HCT116 (cell line): ENCODE data around the gene HMG20A. TPM values are rescaled to one million over a fixed set of nuclear protein-coding genes. Genes with fewer than 3 reads are reported as not detected.

Source experiments
- ATAC-seq: fragments of 200-7000 bp; cut with Tn5 transposase; 2 replicates; pipeline ENCODE4 v1.9.1; 2020; ENCODE audit warnings: mild to moderate bottlenecking, moderate library complexity
- BruUV-seq: library from RNA; stranded (reverse); fragments of 400-500 nt; replicated peaks from 2 replicates; lab custom pipeline; 2021; lab: Mats Ljungman, UMichigan
- CTCF ChIA-PET: fragments of 300-600 bp; sonication (Branson Sonifier 250); formaldehyde crosslinking; loops from one replicate; lab custom pipeline; 2021; ENCODE audit warnings: antibody characterized with exemption; lab: Charles Lee
- POLR2A ChIA-PET: fragments of 300-600, 350-600 bp; sonication (Branson Sonifier 250); formaldehyde crosslinking; loops from one replicate; lab custom pipeline; 2021; ENCODE audit warnings: antibody characterized with exemption; lab: Charles Lee
- RAD21 ChIA-PET, 2 experiments: fragments of 300-600 bp; sonication (Branson Sonifier 250); formaldehyde crosslinking; loops; one replicate each; lab custom pipeline; 2023; ENCODE audit warnings: low total read pairs in 2 of 2; ENCODE audit not compliant: uncharacterized antibody in 2 of 2, unreplicated experiment in 2 of 2, low non-redundant PET in 1 of 2; lab: Charles Lee
- DNase-seq: peaks from one replicate; pipeline ENCODE4 v3.0.0-alpha.2; 2010; ENCODE audit warnings: low read depth, low spot score
- H2AFZ ChIP-seq: fragments of 200-600 bp; shearing (Covaris generic), sonication (generic); 2 replicates; pipeline ENCODE4 v1.6.1; 2017; ENCODE audit warnings: low read depth, mixed run types, mixed read lengths, antibody characterized with exemption, low read length; ENCODE audit not compliant: poor library complexity, severe bottlenecking
- H3K27ac ChIP-seq: 2 replicates; pipeline ENCODE4 v1.5.1; 2012; ENCODE audit warnings: low read depth, low read length
- H3K27me3 ChIP-seq: fragments of 200-600 bp; sonication (generic); 2 replicates; pipeline ENCODE4 v1.6.1; 2016; ENCODE audit warnings: mixed run types, low read length, mixed read lengths; ENCODE audit not compliant: insufficient read depth
- H3K36me3 ChIP-seq, 2 experiments: fragments of 200-500 bp in 1 of 2; fragments of 200-600 bp in 1 of 2; sonication (Bioruptor generic) in 1 of 2; sonication (generic) in 1 of 2; 2 replicates each; pipeline versions ENCODE4 v1.5.1 to v1.6.1; 2014 to 2016; ENCODE audit warnings: low read length in 2 of 2, inconsistent platforms in 1 of 2, mixed read lengths in 1 of 2, mixed run types in 1 of 2; ENCODE audit not compliant: insufficient read depth in 2 of 2, control insufficient read depth in 1 of 2
- H3K4me1 ChIP-seq, 2 experiments: fragments of 200-600 bp in 1 of 2; sonication (generic) in 1 of 2; 2 replicates each; pipeline versions ENCODE4 v1.5.1 to v1.6.1; 2012 to 2017; ENCODE audit warnings: low read length in 2 of 2, inconsistent platforms in 1 of 2, mild to moderate bottlenecking in 1 of 2, mixed read lengths in 1 of 2, mixed run types in 1 of 2, moderate library complexity in 1 of 2; ENCODE audit not compliant: insufficient read depth in 2 of 2, control insufficient read depth in 1 of 2
- H3K4me2 ChIP-seq: fragments of 200-600 bp; sonication (generic); 2 replicates; pipeline ENCODE4 v1.6.1; 2017; ENCODE audit warnings: mixed run types, low read length, mixed read lengths
- H3K4me3 ChIP-seq, 2 experiments: fragments of 200-600 bp in 1 of 2; sonication (generic) in 1 of 2; replicated peaks in 1 of 2; 2 replicates each; pipeline ENCODE4 v1.5.1; 2011 to 2016; ENCODE audit warnings: low read length in 2 of 2, control low read depth in 1 of 2, low read depth in 1 of 2, mild to moderate bottlenecking in 1 of 2, mixed read lengths in 1 of 2, mixed run types in 1 of 2
- H3K79me2 ChIP-seq: fragments of 200-600 bp; sonication (generic); 2 replicates; pipeline ENCODE4 v1.6.1; 2017; ENCODE audit warnings: mild to moderate bottlenecking, mixed run types, low read length, moderate library complexity, mixed read lengths; ENCODE audit not compliant: insufficient read depth
- H3K9ac ChIP-seq: fragments of 200-600 bp; sonication (generic); 2 replicates; pipeline ENCODE4 v1.6.1; 2016; ENCODE audit warnings: low read length, mixed read lengths
- H3K9me2 ChIP-seq: fragments of 200-600 bp; sonication (generic), shearing (Covaris generic); 2 replicates; pipeline ENCODE4 v1.6.1; 2017; ENCODE audit warnings: mixed run types, mild to moderate bottlenecking, moderate library complexity; ENCODE audit not compliant: insufficient read depth
- H3K9me3 ChIP-seq, 2 experiments: fragments of 200-500 bp in 1 of 2; fragments of 200-600 bp in 1 of 2; sonication (Bioruptor generic) in 1 of 2; sonication (generic) in 1 of 2; 2 replicates each; pipeline ENCODE4 v1.6.1; 2014 to 2017; ENCODE audit warnings: low read length in 2 of 2, mixed read lengths in 2 of 2, inconsistent platforms in 1 of 2, low read depth in 1 of 2, mild to moderate bottlenecking in 1 of 2, mixed run types in 1 of 2, moderate library complexity in 1 of 2; ENCODE audit not compliant: control insufficient read depth in 1 of 2, insufficient read depth in 1 of 2
- H4K20me1 ChIP-seq: fragments of 200-600 bp; sonication (generic), shearing (Covaris generic); 2 replicates; pipeline ENCODE4 v1.6.1; 2017; ENCODE audit warnings: mixed run types, mild to moderate bottlenecking, moderate library complexity; ENCODE audit not compliant: insufficient read depth
- ATF3 ChIP-seq: IDR thresholded peaks from 2 replicates; pipeline ENCODE4 v1.6.1; 2012
- CBX3 ChIP-seq: IDR thresholded peaks from 2 replicates; pipeline ENCODE4 v1.6.1; 2012; ENCODE audit warnings: low read depth
- CTCF ChIP-seq, 3 experiments: fragments of 200-600 bp in 1 of 3; sonication (generic) in 1 of 3; IDR thresholded peaks in 2 of 3; conservative IDR thresholded peaks in 1 of 3; 2 replicates each; pipeline ENCODE4 v1.5.1; 2012 to 2017; ENCODE audit warnings: low read depth in 2 of 3, low read length in 2 of 3, antibody characterized with exemption in 1 of 3, borderline replicate concordance in 1 of 3, control low read depth in 1 of 3, mild to moderate bottlenecking in 1 of 3, mixed read lengths in 1 of 3, mixed run types in 1 of 3, moderate library complexity in 1 of 3; ENCODE audit not compliant: insufficient read depth in 1 of 3
- EGR1 ChIP-seq: IDR thresholded peaks from 2 replicates; pipeline ENCODE4 v1.6.1; 2012; ENCODE audit warnings: low read depth
- ELF1 ChIP-seq: IDR thresholded peaks from 2 replicates; pipeline ENCODE4 v1.6.1; 2012; ENCODE audit warnings: low read depth, borderline replicate concordance
- EZH2 ChIP-seq: fragments of 200-600 bp; sonication (generic); IDR thresholded peaks from 2 replicates; pipeline ENCODE4 v1.6.1; 2017; ENCODE audit warnings: antibody characterized with exemption, mixed run types
- EZH2phosphoT487 ChIP-seq: fragments of 200-600 bp; IDR thresholded peaks from 2 replicates; pipeline ENCODE4 v1.6.1; 2018; ENCODE audit warnings: antibody characterized with exemption, borderline replicate concordance
- FOSL1 ChIP-seq: IDR thresholded peaks from 2 replicates; pipeline ENCODE4 v1.6.1; 2012; ENCODE audit warnings: low read depth
- JUND ChIP-seq: IDR thresholded peaks from 2 replicates; pipeline ENCODE4 v1.6.1; 2012
- POLR2AphosphoS5 ChIP-seq: IDR thresholded peaks from 2 replicates; pipeline ENCODE4 v1.6.1; 2011; ENCODE audit warnings: mild to moderate bottlenecking, low read depth, low read length, moderate library complexity
- RAD21 ChIP-seq: IDR thresholded peaks from 2 replicates; pipeline ENCODE4 v1.6.1; 2012; ENCODE audit warnings: low read depth, mild to moderate bottlenecking
- REST ChIP-seq: IDR thresholded peaks from 2 replicates; pipeline ENCODE4 v1.6.1; 2012; ENCODE audit warnings: low read depth
- SIN3A ChIP-seq: IDR thresholded peaks from 2 replicates; pipeline ENCODE4 v1.6.1; 2012; ENCODE audit warnings: low read depth
- SP1 ChIP-seq: IDR thresholded peaks from 2 replicates; pipeline ENCODE4 v1.6.1; 2012; ENCODE audit warnings: low read depth
- YY1 ChIP-seq: IDR thresholded peaks from 2 replicates; pipeline ENCODE4 v1.6.1; 2011; ENCODE audit warnings: low read length, low read depth, moderate library complexity, mild to moderate bottlenecking; ENCODE audit not compliant: insufficient replicate concordance; ENCODE audit errors: extremely low read depth
- ZNF274 ChIP-seq: fragments of 200-500 bp; sonication (Bioruptor generic); IDR thresholded peaks from 2 replicates; pipeline ENCODE4 v1.6.1; 2014; ENCODE audit warnings: mild to moderate bottlenecking, low read depth, low read length, inconsistent platforms
- intact Hi-C: fragments of 100-400 bp; cut with micrococcal nuclease; formaldehyde crosslinking; loops from 2 replicates; pipeline ENCODE4 v1.10.0; 2022
- total RNA-seq: library from RNA; stranded (reverse); gene quantifications from one replicate; pipeline ENCODE4 v1.2.1, GENCODE V29; 2021; ENCODE audit not compliant: unreplicated experiment
- TF ChIP-seq, protein P1 (sequence below): IDR thresholded peaks from 2 replicates; pipeline ENCODE4 v1.6.1; 2011; ENCODE audit warnings: mild to moderate bottlenecking, low read length, moderate library complexity; ENCODE audit not compliant: insufficient replicate concordance; ENCODE audit errors: extremely low read depth

Gene HMG20A
- total RNA-seq, 1 experiment from 2014 or later: 37.7 TPM

DNA sequence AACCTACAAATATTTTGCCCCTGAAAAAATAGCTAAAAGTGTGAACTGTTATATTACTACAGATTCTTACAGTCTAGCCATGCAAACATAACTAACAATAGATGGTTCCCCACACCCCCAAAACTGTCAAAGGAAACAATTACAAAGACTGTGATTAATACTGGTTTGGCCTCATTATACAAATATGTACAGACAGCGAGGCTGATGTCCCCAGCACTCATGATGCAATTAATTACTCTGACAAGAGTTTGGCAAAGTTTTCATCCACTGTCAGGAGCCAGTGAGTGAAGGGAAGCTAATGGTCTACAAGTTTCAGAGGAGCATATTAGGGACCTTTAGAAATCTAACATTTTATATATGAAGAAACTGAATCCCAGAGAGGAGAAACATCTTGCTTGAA is 61.0 kb downstream of the HMG20A start:
- no peak for ATAC-seq

More for the DNA sequence above, 61.0 kb downstream of the HMG20A start:
- H3K9me3 ChIP-seq: no peaks in the 10 kb centered on the region
- no peak overlapping the region for H2AFZ ChIP-seq
- no peak for TF ChIP-seq SP1
- TF ChIP-seq FOSL1: no peak
- TF ChIP-seq, protein P1, sequence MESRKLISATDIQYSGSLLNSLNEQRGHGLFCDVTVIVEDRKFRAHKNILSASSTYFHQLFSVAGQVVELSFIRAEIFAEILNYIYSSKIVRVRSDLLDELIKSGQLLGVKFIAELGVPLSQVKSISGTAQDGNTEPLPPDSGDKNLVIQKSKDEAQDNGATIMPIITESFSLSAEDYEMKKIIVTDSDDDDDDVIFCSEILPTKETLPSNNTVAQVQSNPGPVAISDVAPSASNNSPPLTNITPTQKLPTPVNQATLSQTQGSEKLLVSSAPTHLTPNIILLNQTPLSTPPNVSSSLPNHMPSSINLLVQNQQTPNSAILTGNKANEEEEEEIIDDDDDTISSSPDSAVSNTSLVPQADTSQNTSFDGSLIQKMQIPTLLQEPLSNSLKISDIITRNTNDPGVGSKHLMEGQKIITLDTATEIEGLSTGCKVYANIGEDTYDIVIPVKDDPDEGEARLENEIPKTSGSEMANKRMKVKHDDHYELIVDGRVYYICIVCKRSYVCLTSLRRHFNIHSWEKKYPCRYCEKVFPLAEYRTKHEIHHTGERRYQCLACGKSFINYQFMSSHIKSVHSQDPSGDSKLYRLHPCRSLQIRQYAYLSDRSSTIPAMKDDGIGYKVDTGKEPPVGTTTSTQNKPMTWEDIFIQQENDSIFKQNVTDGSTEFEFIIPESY: no peak
- TF ChIP-seq EZH2: no peak
- no peak for TF ChIP-seq EZH2phosphoT487
- TF ChIP-seq ELF1: no peak
- no peak for TF ChIP-seq REST
- TF ChIP-seq ATF3: no peak
- TF ChIP-seq EGR1: no peak
- no peak for TF ChIP-seq JUND
- TF ChIP-seq CBX3: no peak
- no peak for TF ChIP-seq RAD21
- no peak for TF ChIP-seq SIN3A
- TF ChIP-seq ZNF274: no peak
- no peak for TF ChIP-seq YY1
- no peak for TF ChIP-seq POLR2AphosphoS5
- TF ChIP-seq CTCF (IDR thresholded peaks at IDR 0.05 in 2 of 3, conservative IDR thresholded peaks at IDR 0.05 in 1 of 3; ENCODE audit: borderline replicate concordance in 1 of 3, insufficient read depth in 1 of 3, low read depth in 2 of 3, low read length in 2 of 3): no peak
- intact Hi-C loops: no loop called here
- no peaks in the 10 kb centered on the region for H3K4me1 ChIP-seq
- no TSS peak for BruUV-seq
- no peaks in the 10 kb centered on the region for H3K79me2 ChIP-seq
- H3K4me2 ChIP-seq: no peak overlapping the region
- H3K27ac ChIP-seq: no peak overlapping the region
- DNase-seq: no peak
- ChIA-PET POLR2A (no interaction called here), CTCF (interaction anchor here (1.7 kb wide), 1 partner anchor 15 kb away, joined by 4 read pairs; no protein-coding TSS in a partner anchor), RAD21 (no interaction called here)
- no peaks in the 10 kb centered on the region for H3K9me2 ChIP-seq
- no peak overlapping the region for H3K9ac ChIP-seq
- no peaks in the 10 kb centered on the region for H3K27me3 ChIP-seq
- no peak overlapping the region for H3K4me3 ChIP-seq
- no peaks in the 10 kb centered on the region for H4K20me1 ChIP-seq
- H3K36me3 ChIP-seq: peaks cover 8 to 54% of the 10 kb centered on the region in 2 experiments; a peak in 2 of 4 replicates
